GM12874 (cell line): ENCODE measurements around the gene TULP4.

Experiments
- CTCF ChIP-seq: IDR thresholded peaks from 2 replicates; pipeline ENCODE4 v1.5.1; 2011; ENCODE audit warnings: low read depth, mild to moderate bottlenecking, control low read depth, low read length, moderate library complexity; ENCODE audit not compliant: insufficient read depth

TULP4 gene

GRCh38 chr6:158508450-158508849, 196.2 kb downstream of the TULP4 start:
- TF ChIP-seq CTCF, result no peak

GRCh38 chr6:158509465-158509864, 197.2 kb downstream of the TULP4 start:
- no peak for TF ChIP-seq CTCF

GRCh38 chr6:158512809-158513208, 200.5 kb downstream of the TULP4 start:
- no peak for TF ChIP-seq CTCF

- no peak for TF ChIP-seq CTCF
Measured at GRCh38 chr6:158514176-158514575, 201.9 kb downstream of the TULP4 start.

GRCh38 chr6:158514991-158515390, 202.7 kb downstream of the TULP4 start:
- no peak for TF ChIP-seq CTCF

- TF ChIP-seq CTCF, result no peak
Measured at GRCh38 chr6:158516098-158516497, 203.8 kb downstream of the TULP4 start.

GRCh38 chr6:158517038-158517437, 204.8 kb downstream of the TULP4 start:
- TF ChIP-seq CTCF, result no peak

GRCh38 chr6:158517581-158517980, 205.3 kb downstream of the TULP4 start:
- no peak for TF ChIP-seq CTCF
